HG03175 (cell line): ENCODE results near the gene TIPARP.

Experiments used
- ATAC-seq: cut with Tn5 transposase; IDR thresholded peaks from one replicate; pipeline ENCODE4 v1.9.1; 2021; ENCODE audit warnings: mild to moderate bottlenecking, moderate library complexity; ENCODE audit not compliant: unreplicated experiment

Gene TIPARP

GRCh38 chr3:156675830-156676767 lies 1.7 kb downstream of the TIPARP start:
- ATAC-seq = no peak

- ATAC-seq = no peak
These were observed 2.5 kb downstream of the TIPARP start for GRCh38 chr3:156676768-156677479.

- ATAC-seq = no peak
These were observed 3.1 kb downstream of the TIPARP start for GRCh38 chr3:156677536-156677935.

- no peak for ATAC-seq
These were observed 3.8 kb downstream of the TIPARP start for GRCh38 chr3:156678197-156678596.

GRCh38 chr3:156680243-156680914 lies 6.0 kb downstream of the TIPARP start:
- no peak for ATAC-seq

GRCh38 chr3:156681002-156681401 lies 6.6 kb downstream of the TIPARP start:
- ATAC-seq = peak; percentile 88

- ATAC-seq = no peak
These were observed 8.1 kb downstream of the TIPARP start for GRCh38 chr3:156682501-156682900.

GRCh38 chr3:156682963-156683362 lies 8.6 kb downstream of the TIPARP start:
- ATAC-seq = no peak

GRCh38 chr3:156685198-156685597 lies 10.8 kb downstream of the TIPARP start:
- ATAC-seq = no peak

- peak; percentile 30 for ATAC-seq
These were observed 11.4 kb downstream of the TIPARP start for GRCh38 chr3:156685752-156686151.

GRCh38 chr3:156687023-156687422 lies 12.6 kb downstream of the TIPARP start:
- peak; percentile 41 for ATAC-seq

- no peak for ATAC-seq
These were observed 14.5 kb downstream of the TIPARP start for GRCh38 chr3:156688632-156689452.

GRCh38 chr3:156689608-156690007 lies 15.2 kb downstream of the TIPARP start:
- ATAC-seq = peak; percentile 16

GRCh38 chr3:156691920-156692319 lies 17.5 kb downstream of the TIPARP start:
- no peak for ATAC-seq

GRCh38 chr3:156693166-156693565 lies 18.8 kb downstream of the TIPARP start:
- no peak for ATAC-seq

GRCh38 chr3:156694536-156694935 lies 20.1 kb downstream of the TIPARP start:
- ATAC-seq = no peak

GRCh38 chr3:156702367-156702766 lies 28.0 kb downstream of the TIPARP start:
- ATAC-seq = no peak

- no peak for ATAC-seq
These were observed 30.1 kb downstream of the TIPARP start for GRCh38 chr3:156704370-156705036.

- peak; percentile 78 for ATAC-seq
These were observed 31.6 kb downstream of the TIPARP start for GRCh38 chr3:156705761-156706616.
